ENCODE data around the gene NT5C3B.

GRCh38 chr17:41837761-41838538 is 1.9 kb upstream of the NT5C3B start, which contains the start of gene KLHL10:
- TF ChIP-seq POLR2A (IDR thresholded peaks at IDR 0.05; ENCODE audit: low read depth, low read length) (no peak), TAF1 (IDR thresholded peaks at IDR 0.05; ENCODE audit: borderline replicate concordance, low read depth, low read length) (no peak)
